HUDEP-2 (cell line): ENCODE measurements around the gene LYZL1.
"Not testable (repeated sequence)": the region's sequence is repeated elsewhere in the genome, so short reads cannot be mapped to it uniquely, and the experiment has no call there.

ENCODE experiments used
- DNase-seq, 76 experiments: peaks; one replicate each; lab custom pipeline; 2025; ENCODE audit not compliant: unreplicated experiment in 76 of 76; lab: John Stamatoyannopoulos, UW

LYZL1 gene

DNA sequence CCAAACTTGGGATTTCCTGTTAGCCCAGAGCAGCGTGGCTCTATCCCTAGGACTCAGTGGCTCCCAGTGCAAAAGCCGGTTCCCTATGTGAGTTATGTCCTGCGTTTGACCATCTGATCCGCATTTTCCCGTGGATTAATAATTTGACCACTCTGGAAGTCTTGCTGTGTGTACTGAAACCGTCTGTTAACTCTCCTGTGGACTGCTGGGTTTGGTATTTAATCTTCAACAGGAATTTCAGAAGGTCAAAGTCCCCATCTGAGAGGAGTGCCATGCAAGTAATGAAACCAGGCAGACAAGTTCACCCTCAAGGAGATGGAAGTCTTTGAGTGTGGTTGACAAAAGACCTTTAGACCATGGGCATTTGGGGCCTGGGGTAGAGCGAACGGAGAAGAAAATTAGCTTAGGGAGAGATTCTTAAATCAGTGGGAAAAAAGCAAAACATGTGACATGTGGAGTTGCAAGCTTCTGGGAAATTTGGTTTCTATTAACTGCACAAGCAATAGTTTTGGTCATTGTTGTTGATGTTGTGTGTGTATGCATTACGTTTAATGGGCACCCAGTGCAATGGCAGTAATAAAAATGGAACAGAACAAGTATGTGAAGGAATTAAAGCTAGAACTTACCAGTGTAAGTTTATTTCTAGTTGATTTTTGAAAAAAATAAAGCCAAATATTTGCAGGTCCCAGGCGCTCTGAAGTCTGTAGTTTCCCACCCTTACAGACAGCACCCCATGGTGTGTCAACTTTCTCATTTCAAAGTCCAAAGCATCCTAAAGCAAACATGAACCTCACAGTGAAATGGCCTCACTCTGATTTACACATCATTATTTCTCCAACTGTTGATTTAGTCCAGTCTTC lies 38.2 kb downstream of the LYZL1 start:
- no peak for DNase-seq

DNA sequence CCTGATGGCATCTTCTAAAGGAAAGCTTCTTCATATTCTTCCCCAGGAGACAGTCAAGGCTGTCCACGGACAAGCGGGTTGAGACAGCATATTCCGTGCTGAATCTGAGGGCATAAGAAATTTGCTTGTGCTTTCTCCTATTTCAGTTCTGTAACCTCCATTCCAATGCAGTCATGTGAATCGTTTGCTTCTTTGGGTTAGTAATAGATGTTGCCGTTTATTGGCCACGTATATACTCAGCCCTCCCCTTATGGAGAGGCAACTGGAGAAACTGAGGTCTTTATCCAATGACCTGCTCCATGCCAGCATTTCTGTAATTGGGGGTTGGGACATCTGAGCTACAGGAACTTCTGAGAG lies 38.9 kb downstream of the LYZL1 start:
- no peak for DNase-seq

DNA sequence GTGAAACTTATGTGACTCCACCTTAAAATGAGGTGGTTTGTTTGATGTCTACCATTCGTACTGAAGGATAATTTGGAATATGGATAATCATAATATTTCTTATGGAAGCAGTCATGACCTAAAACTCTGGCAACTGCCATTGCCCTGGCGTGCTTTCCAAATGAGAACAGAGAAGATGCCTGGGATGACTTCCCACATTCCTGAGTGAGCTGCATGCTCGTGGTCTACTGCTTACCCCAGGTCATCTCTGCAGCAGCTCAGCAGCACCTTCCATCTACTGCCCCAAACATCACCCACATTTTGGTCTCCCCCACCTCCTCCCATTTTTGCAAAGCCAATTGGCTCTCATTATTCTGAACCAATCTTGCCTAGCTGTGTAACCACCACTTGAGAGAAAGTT lies 40.1 kb downstream of the LYZL1 start:
- no peak for DNase-seq

DNA sequence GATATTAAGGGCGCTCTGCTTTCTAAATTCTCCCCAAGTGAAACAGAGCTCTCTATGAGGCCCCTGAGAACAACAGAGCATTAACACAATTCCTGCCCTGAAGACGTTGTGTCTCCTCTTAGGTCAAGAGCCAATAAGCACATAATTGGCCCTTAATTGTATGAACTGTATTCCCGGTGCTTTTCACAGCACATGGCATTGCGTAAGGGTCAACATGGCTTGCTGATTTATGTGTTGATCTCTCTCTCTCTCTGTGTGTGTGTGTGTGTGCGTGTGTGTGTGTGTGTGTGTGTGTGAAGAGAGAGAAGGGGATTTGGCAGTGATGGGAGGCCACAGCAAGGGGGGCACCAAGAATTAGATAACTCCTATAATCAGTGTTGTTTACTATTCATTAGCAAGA lies 40.5 kb downstream of the LYZL1 start:
- no peak for DNase-seq

DNA sequence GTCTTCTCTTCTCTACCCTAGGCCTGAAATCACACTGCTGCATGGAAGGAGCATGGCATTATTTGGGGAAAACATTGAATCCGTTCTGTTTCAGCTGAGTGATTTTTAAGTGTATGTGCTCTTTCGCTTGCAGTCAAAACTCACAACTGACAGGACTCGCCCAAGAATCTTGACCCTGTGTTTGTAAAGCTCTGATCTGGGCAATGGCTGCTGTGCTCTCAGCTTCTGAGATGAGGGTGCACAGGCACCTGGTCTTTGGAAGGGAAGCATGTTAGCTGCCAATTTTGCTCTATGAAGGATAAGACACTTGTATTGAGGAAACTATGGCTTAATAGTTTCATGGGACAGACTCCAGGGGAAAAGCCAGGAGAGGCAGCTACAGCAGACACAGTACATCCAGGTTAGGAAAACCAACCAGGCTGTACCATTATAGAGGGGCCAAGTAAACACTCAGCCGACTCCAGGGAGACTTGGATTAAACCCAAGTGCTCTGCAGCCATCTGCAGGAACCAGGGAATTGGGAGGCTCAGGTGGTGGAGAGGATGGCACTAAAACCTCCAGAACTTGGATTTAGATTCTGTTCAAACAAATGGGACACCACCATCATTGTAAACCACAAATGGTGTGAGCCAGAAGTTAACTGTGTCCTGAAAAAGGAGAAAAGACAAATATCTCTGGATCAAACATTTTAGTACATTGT lies 43.3 kb downstream of the LYZL1 start:
- no peak for DNase-seq

DNA sequence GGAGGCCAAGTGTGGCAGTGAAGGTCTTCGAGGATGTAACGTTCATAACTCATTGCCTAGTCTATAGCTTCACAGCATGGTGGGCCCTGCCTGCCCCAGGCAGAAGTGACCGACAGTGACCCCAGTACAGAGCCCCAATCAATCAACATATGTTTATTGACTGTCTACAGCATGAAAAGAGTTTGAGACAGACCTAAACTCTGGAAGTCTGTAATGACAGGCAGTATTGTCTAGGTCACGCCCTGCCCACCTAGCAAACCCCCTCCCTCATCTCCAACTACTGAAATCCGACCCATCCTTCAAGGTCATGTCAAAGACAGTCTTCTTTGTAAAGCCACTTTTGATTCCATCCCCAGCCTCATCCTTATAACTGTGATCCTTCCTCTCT lies 43.9 kb downstream of the LYZL1 start:
- DNase-seq = no peak

DNA sequence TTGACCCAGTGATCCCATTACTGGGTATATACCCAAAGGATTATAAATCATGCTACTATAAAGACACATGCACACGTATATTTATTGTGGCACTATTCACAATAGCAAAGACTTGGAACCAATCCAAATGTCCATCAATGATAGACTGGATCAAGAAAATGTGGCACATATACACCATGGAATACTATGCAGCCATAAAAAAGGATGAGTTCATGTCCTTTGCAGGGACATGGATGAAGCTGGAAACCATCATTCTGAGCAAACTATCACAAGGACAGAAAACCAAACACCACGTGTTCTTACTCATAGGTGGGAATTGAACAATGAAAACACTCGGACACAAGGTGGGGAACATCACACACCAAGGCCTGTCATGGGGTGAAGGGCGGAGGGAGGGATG lies 48.7 kb downstream of the LYZL1 start:
- DNase-seq = not testable (repeated sequence)

DNA sequence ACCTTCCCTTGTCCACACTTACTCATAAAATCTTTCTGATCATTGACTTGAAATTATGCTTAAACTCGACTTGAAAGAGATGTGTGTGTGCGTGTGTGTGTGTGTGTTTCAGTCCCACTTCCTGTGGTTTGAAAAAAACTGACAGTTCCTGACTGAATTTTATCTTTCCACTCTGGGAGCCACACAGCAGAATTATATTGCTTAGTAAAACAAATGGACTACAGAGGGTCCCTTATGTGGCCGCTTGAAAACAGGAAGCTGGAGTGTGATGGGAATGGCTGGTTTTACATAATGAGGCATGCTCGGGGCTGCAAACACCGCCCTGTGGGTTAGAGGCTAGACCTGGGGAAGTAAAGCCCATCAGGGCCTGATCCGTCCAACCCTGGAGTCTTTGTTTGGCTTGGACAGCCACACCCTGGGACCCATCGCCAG lies 54.8 kb downstream of the LYZL1 start:
- DNase-seq = no peak

DNA sequence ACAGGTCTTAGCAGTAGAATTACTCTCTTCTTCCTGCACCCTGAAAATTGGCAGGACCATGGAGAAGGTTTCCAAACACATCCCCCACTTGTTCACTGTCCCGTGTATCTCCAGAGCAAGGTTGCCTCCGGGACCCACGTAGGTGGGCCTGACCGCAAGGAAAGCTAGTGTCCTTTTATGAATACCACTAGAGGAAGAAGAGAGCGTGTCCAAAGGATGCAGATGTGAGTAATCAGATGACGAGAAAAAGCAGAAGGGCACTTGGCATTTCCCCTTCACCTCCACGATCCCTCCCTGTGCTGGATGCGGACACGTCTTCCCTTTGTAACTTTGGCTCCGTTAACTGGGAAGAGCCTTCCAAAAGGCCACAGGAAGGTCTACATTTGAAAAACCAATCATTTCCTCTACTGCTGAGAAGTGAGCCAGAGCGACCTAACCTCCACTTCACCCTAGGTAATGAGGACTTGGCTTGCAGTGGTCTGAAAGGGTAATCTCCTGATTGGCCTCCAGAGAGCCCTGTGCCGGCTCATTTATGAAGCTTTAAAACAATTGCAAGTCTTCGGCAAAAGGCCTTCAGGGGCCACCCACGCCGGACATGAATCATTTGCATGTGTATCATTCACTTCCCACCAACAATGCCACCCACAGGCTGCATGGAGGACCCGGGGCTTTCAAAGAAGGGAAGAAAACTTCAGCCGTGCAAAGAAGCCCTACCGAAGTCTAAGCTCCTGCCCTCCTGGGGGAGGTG lies 55.4 kb downstream of the LYZL1 start:
- no peak for DNase-seq

DNA sequence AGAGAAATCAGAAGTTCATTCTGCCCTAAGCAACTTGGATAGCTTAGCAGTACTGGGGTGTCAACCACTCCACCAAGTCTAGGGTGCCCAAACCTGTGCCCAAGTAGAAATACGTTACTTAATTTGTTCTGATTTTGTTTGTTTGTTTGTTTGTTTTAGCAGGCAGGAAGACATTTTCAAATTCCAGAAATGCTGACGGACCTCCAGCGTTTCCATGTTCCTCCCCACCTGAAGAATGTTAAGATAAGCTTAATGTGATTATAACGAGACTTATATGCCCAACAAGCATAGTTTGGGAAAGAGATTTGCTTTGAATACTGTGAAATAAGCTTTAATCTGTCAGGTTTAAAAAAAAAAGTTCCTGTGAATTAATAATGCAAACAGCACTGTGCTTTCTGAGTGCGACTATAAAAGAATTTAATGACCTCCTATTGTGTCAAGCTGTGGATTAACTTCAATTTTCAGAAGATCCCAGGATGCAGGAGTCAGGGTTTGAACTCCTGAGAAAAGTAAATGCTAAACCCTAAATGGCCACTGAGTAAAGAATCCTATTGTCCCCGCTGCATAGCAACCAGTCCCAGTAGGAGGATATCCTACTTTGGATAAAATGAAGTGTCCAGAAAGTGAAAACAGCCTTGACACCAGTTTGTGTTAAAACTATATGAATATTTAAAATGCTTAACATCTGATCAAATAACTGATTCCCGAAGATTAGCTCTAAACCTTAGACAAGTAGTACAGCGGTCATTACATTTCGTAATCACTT lies 56.5 kb downstream of the LYZL1 start:
- DNase-seq = no peak

DNA sequence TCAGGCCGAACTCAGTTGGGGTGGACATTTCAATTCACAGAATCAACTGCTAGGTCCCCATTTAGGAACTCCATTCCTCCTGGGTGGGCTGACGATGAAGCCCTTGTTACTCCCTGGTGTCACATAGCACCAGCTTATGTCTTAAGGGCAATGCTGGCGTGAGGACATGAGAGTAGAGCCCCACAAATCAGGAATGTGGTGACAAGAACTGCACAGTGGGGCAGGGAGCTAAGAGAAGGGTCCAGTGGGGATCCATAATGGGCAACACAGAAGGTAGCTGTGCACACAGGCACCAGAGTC lies 57.0 kb downstream of the LYZL1 start:
- no peak for DNase-seq

DNA sequence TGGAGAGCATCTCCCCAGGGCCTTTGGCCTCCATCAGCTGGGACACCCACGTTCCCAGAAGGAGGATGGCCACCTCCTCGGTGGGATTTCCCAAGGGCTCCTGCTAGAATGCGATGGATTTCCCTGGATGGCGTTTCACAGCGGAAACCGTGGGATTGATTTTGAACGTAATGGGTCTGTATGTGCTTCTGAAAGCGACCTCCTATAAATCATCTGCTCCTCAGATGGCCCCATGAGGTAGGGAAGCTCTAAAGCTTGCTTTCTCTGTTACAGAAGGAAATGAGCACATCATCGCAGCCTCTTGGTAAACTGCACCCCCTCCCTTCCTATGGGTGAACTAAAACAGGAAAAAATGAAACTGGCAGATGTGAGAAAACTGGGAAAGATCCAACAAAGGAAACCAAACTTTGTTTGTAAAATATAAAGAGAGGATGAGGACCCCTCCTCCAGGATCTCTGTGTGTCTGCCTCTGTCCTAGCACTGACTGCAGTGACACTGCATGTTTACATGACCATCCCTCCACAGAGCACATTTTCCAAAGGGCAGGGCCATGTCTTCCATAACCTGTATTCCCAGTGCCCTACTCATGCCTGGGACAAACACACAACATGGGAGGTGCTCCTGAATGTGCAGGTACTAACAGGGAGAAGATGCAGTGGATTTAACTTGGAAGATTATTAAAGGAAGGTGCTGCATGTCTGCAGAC lies 57.6 kb downstream of the LYZL1 start:
- no peak for DNase-seq

DNA sequence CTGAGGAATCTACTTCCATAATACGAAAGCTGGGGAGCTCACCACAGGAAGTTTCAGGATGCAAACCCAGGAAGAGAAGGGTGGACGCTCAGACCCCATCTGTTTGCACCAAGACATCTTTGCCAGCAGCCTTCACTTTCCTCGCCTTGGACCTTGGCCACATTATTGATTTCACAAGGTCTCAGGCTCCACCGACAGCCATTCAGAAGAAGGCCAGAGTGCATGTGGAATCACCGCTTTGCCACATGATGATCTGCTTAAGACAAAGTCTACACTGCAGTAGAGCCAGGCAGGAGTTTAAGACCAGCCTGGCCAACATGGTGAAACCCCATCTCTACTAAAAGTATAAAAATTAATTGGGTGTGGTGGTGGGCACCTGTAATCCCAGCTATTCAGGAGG lies 60.0 kb downstream of the LYZL1 start:
- DNase-seq = no peak

DNA sequence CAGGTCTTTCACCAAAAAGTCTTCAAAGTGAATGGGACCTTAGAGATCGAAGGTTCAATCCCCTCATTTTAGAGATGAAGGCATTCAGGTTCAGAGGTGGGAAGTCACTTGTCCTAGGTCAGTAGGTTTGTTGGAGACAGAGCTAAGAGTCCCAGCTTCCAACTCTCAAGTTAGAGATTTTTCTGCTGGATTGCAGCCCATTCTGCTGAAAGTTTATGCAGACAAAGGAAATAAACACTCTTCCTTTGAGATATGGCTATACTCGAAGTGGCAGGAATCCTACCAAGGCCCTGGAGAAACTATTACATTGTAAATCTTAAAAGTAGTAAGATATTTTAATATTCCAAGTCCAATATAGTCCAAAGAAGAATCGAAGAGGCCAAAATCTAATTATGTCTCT lies 64.4 kb downstream of the LYZL1 start:
- DNase-seq = no peak

DNA sequence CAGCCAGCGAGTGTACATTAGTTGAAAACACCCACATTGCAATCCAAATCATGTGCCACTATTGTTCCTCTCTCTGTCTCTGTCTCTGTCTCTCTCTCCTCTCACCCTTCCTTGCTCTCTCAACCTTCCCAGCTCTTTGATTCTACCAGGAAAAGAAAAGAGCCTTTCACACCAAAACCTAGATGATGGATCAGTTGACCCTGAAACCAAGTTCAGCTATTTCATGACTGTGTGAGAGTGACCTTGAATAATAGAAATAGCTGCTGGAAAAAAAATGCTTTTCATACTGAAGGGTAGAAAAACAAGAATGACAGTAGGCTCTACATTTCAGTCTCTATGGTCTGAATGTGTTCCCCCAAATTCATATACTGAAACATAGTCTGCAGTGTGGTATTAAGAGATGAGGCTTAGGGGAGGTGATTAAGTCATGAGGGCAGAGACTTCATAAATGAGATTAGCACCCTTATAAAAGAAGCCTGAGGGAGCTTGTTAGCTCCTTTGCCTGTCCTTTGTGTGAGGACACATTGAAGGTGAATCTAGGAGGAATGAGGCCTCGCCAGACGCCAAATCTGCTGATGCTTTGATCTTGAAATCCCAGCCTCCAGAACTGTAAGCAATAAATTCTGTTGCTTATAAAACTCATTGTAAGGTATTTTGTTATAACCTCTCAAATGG lies 65.2 kb downstream of the LYZL1 start:
- DNase-seq = no peak

DNA sequence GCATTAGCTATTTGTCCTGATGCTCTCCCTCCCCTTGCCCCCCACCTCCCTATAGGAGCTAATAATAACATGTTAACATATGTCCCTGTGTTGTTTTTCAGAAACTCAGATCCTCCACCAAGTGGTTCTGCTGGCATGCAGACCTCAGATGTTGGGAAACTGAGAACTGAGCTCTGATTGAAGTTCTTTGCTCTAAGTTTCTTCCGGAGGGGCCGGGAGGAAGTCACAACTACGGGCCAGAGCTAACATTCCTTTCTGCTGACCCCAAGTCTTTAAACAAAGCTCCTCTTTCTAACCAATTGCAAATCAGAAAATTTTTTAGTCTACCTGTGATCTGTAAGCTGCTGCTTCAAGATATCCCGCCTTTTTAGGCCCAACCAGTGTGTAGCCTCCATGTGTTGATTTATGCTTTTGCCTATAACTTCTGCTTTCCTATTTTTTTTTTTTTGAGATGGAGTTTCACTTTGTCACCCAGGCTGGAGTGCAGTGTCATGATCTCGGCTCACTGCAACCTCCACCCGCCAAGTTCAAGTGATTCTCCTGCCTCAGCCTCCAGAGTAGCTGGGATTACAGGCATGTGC lies 66.6 kb downstream of the LYZL1 start:
- DNase-seq = no peak

DNA sequence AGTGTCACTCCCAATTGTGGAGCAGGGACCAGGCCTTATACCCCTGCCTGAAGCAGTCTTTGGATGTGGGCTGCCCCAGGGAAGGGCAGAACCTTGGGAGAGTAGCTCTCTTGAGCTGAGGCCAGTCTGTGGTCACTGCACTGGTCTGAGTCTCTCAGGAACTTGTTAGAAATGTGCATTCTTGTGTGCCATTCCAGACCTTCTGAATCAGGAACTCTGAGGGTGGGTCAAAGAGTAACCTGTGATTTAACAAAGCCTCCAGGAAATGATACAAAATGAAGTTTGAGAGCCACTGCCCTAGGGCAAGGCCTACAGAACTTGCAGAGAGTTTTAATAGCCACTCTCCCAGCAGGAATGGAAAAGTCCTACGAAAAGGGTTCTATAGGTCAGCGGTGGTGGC lies 68.1 kb downstream of the LYZL1 start:
- DNase-seq = no peak

DNA sequence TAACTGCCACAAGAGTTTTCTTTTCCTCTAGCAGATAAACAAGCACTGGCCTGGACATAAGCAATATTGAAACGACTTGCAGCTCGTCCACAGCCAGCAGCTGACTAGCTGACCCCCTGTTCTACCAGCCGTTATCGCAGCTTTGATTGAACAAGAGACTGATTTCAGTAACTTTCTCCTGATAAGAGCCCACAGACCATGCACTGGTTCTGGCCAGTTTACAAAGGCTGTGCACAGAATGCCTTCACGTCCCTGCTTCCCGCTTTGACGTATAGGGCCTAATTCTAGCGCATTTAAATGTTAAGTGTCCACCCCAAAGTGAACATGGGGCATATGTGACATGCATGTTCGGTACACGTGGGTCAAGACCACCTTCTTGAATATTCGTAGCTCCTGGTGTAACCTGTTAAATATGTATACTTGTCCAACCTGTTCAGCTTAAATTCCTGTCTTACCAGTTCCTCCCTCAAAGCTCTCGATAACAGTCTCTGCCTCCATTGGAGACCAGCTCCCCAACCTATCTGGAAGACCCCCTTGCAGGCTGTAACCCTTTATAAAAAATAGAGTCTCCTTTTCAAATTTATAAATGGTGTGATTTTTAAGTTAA lies 69.2 kb downstream of the LYZL1 start:
- DNase-seq = no peak

DNA sequence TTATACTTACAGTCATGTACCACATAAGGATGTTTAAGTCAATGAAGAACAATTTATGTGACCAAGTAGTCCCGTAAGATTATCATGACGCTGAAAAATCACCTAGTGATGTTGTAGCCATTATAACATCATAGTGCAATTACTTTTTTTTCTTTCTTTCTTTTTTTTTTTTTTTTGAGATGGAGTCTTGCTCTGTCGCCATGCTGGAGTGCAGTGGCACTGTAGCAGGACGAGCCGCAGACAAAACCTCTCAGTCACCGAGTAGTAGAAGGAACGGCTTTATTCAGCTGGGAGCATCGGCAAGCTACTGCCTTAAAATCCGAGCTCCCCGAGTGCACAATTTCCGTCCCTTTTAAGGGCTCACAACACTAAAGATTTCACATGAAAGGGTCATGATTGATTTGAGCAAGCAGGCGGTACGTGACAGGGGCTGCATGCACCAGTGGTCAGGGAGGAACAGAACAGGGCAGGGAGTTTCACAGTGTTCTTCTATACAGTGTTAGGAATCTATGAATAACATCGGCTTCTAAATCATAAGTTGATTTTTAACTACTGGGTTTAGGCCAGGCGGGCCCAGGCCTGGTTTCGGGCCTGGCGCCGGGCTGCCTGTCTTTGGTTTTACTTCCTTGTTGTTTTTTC lies 71.5 kb downstream of the LYZL1 start:
- DNase-seq = not testable (repeated sequence)
